ENCODE data around the gene PIK3R3. TPM values are rescaled to one million over a fixed set of nuclear protein-coding genes. Genes with fewer than 3 reads are reported as not detected.

PIK3R3 gene
- total RNA-seq, 3 donors from 2014 or later (not counting 1 experiment from before 2014, with no cell fraction given): 5.2 to 6.2 (median 5.4) TPM

- no peak overlapping the region for H3K4me3 Mint-ChIP-seq
- ATAC-seq (no peak), DNase-seq (no peak)
- no peak overlapping the region for H3K27ac ChIP-seq (ENCODE audit: low read length)
- no peaks in the 10 kb centered on the region for H3K27me3 ChIP-seq (ENCODE audit: control insufficient read depth, insufficient read depth, low read length)
- no peaks in the 10 kb centered on the region for H3K9me3 Mint-ChIP-seq
- H3K4me1 ChIP-seq (ENCODE audit: control insufficient read depth, insufficient read depth, low read length): no peaks in the 10 kb centered on the region
- WGBS (ENCODE audit: insufficient coverage): 100% methylated on average over 1 of the region's 1 CpG
- no peaks in the 10 kb centered on the region for H3K9me3 ChIP-seq (ENCODE audit: control insufficient read depth, insufficient read depth, low read length)
- H3K27ac Mint-ChIP-seq: no peak overlapping the region
- intact Hi-C loops (cut with micrococcal nuclease): no loop called here
- H3K36me3 Mint-ChIP-seq: no peaks in the 10 kb centered on the region
- no peaks in the 10 kb centered on the region for H3K27me3 Mint-ChIP-seq (ENCODE audit: low read depth in 2 of 2)
- H3K4me1 Mint-ChIP-seq: no peaks in the 10 kb centered on the region
- no peaks in the 10 kb centered on the region for H3K36me3 ChIP-seq (ENCODE audit: control insufficient read depth, insufficient read depth, low read length)
- H3K4me3 ChIP-seq (ENCODE audit: low read length): no peak overlapping the region
- TF ChIP-seq CTCF (IDR thresholded peaks at IDR 0.05): no peak
These were observed 44.5 kb downstream of the PIK3R3 start for GRCh38 chr1:46087891-46088290.

- Histone ChIP-seq H3K9me3 (ENCODE audit: control insufficient read depth, insufficient read depth, low read length) (no peaks in the 10 kb centered on the region), H3K27ac (ENCODE audit: low read length) (no peak overlapping the region), H3K4me1 (ENCODE audit: control insufficient read depth, insufficient read depth, low read length) (no peaks in the 10 kb centered on the region), H3K4me3 (ENCODE audit: low read length) (no peak overlapping the region), H3K27me3 (ENCODE audit: control insufficient read depth, insufficient read depth, low read length) (no peaks in the 10 kb centered on the region), H3K36me3 (ENCODE audit: control insufficient read depth, insufficient read depth, low read length) (no peaks in the 10 kb centered on the region)
- H3K9me3 Mint-ChIP-seq: no peaks in the 10 kb centered on the region
- intact Hi-C loops (cut with micrococcal nuclease): no loop called here
- TF ChIP-seq CTCF (IDR thresholded peaks at IDR 0.05): no peak
- H3K4me1 Mint-ChIP-seq: no peaks in the 10 kb centered on the region
- H3K4me3 Mint-ChIP-seq: no peak overlapping the region
- no peak for DNase-seq
- WGBS (ENCODE audit: insufficient coverage): 98% methylated on average over 5 of the region's 5 CpGs
- no peak overlapping the region for H3K27ac Mint-ChIP-seq
- no peaks in the 10 kb centered on the region for H3K27me3 Mint-ChIP-seq (ENCODE audit: low read depth in 2 of 2)
- no peak for ATAC-seq
- no peaks in the 10 kb centered on the region for H3K36me3 Mint-ChIP-seq
These were observed 45.9 kb downstream of the PIK3R3 start for GRCh38 chr1:46086576-46086975.

GRCh38 chr1:46084553-46085451, 47.6 kb downstream of the PIK3R3 start:
- Histone ChIP-seq H3K4me3 (ENCODE audit: low read length) (no peak overlapping the region), H3K36me3 (ENCODE audit: control insufficient read depth, insufficient read depth, low read length) (no peaks in the 10 kb centered on the region), H3K4me1 (ENCODE audit: control insufficient read depth, insufficient read depth, low read length) (no peaks in the 10 kb centered on the region), H3K27me3 (ENCODE audit: control insufficient read depth, insufficient read depth, low read length) (no peaks in the 10 kb centered on the region), H3K27ac (ENCODE audit: low read length) (no peak overlapping the region), H3K9me3 (ENCODE audit: control insufficient read depth, insufficient read depth, low read length) (no peaks in the 10 kb centered on the region)
- Mint-ChIP-seq H3K36me3 (no peaks in the 10 kb centered on the region), H3K9me3 (no peaks in the 10 kb centered on the region), H3K4me3 (no peak overlapping the region), H3K27ac (no peak overlapping the region), H3K27me3 (ENCODE audit: low read depth in 2 of 2) (no peaks in the 10 kb centered on the region), H3K4me1 (no peaks in the 10 kb centered on the region)
- no peak for TF ChIP-seq CTCF (IDR thresholded peaks at IDR 0.05)
- no CpG with 5 or more reads among the region's 1 CpG for WGBS (ENCODE audit: insufficient coverage)
- ATAC-seq (no peak), DNase-seq (no peak)
- intact Hi-C loops (cut with micrococcal nuclease): no loop called here

- DNase-seq (no peak), ATAC-seq (no peak)
- Histone ChIP-seq H3K9me3 (ENCODE audit: control insufficient read depth, insufficient read depth, low read length) (no peaks in the 10 kb centered on the region), H3K4me1 (ENCODE audit: control insufficient read depth, insufficient read depth, low read length) (no peaks in the 10 kb centered on the region), H3K36me3 (ENCODE audit: control insufficient read depth, insufficient read depth, low read length) (no peaks in the 10 kb centered on the region), H3K27ac (ENCODE audit: low read length) (no peak overlapping the region), H3K27me3 (ENCODE audit: control insufficient read depth, insufficient read depth, low read length) (no peaks in the 10 kb centered on the region), H3K4me3 (ENCODE audit: low read length) (no peak overlapping the region)
- no peak overlapping the region for H3K4me3 Mint-ChIP-seq
- no peak for TF ChIP-seq CTCF (IDR thresholded peaks at IDR 0.05)
- no peaks in the 10 kb centered on the region for H3K36me3 Mint-ChIP-seq
- intact Hi-C loops (cut with micrococcal nuclease): no loop called here
- H3K27me3 Mint-ChIP-seq (ENCODE audit: low read depth in 2 of 2): no peaks in the 10 kb centered on the region
- H3K9me3 Mint-ChIP-seq: no peaks in the 10 kb centered on the region
- H3K4me1 Mint-ChIP-seq: no peaks in the 10 kb centered on the region
- H3K27ac Mint-ChIP-seq: no peak overlapping the region
These were observed 48.9 kb downstream of the PIK3R3 start for GRCh38 chr1:46083579-46083978.
